Measurements from ENCODE around the gene EFHC1.
A peak's percentile ranks its signal among the peaks of the same experiment; 100 is the strongest.

- TF ChIP-seq CTCF (IDR thresholded peaks at IDR 0.05) = no peak
- peak; percentile 57 for TF ChIP-seq POLR2A (IDR thresholded peaks at IDR 0.05)
- TF ChIP-seq EP300 (IDR thresholded peaks at IDR 0.05; ENCODE audit: low read depth) = no peak
- peak; percentile 71 to 91 (median 85) for TF ChIP-seq POLR2AphosphoS5 (IDR thresholded peaks at IDR 0.05)
Observed at GRCh38 chr6:52419809-52420667, at the start of gene EFHC1.

Measured in transverse colon (tissue), 4 donors.